ENCODE data around the gene PATJ. TPM values are rescaled to one million over a fixed set of nuclear protein-coding genes. Genes with fewer than 3 reads are reported as not detected.
"Not testable (repeated sequence)": the region's sequence is repeated elsewhere in the genome, so short reads cannot be mapped to it uniquely, and the experiment has no call there.

PATJ gene
- total RNA-seq, 1 donor from 2014 or later, result 10.7 TPM

GRCh38 chr1:62209931-62210595, 467.8 kb downstream of the PATJ start:
- no peak for DNase-seq (ENCODE audit: low spot score)

DNA sequence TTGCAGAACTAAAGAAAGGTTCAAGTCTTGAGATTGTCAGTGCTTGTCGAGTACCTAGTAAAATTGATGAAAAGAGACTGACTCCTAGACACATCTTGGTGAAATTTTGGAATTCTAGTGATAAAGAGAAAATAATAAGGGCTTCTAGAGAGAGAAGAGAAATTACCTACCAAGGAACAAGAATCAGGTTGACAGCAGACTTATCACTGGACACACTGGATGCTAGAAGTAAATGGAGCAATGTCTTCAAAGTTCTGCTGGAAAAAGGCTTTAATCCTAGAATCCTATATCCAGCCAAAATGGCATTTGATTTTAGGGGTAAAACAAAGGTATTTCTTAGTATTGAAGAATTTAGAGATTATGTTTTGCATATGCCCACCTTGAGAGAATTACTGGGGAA, 468.7 kb downstream of the PATJ start:
- TF ChIP-seq, protein P1, sequence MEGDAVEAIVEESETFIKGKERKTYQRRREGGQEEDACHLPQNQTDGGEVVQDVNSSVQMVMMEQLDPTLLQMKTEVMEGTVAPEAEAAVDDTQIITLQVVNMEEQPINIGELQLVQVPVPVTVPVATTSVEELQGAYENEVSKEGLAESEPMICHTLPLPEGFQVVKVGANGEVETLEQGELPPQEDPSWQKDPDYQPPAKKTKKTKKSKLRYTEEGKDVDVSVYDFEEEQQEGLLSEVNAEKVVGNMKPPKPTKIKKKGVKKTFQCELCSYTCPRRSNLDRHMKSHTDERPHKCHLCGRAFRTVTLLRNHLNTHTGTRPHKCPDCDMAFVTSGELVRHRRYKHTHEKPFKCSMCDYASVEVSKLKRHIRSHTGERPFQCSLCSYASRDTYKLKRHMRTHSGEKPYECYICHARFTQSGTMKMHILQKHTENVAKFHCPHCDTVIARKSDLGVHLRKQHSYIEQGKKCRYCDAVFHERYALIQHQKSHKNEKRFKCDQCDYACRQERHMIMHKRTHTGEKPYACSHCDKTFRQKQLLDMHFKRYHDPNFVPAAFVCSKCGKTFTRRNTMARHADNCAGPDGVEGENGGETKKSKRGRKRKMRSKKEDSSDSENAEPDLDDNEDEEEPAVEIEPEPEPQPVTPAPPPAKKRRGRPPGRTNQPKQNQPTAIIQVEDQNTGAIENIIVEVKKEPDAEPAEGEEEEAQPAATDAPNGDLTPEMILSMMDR (IDR thresholded peaks at IDR 0.05), result no peak
- DNase-seq (ENCODE audit: low spot score), result no peak
- H3K27ac Mint-ChIP-seq (ENCODE audit: unreplicated experiment), result no peak overlapping the region
- H3K36me3 Mint-ChIP-seq (ENCODE audit: low read depth), result peaks cover 19% of the 10 kb centered on the region
- no peaks in the 10 kb centered on the region for H3K27me3 Mint-ChIP-seq (ENCODE audit: low read depth)
- peaks cover 7% of the 10 kb centered on the region for H3K4me1 Mint-ChIP-seq (ENCODE audit: low read depth)
- no peak overlapping the region for H3K4me3 Mint-ChIP-seq (ENCODE audit: unreplicated experiment)
- peaks cover 33% of the 10 kb centered on the region for H3K9me3 Mint-ChIP-seq (ENCODE audit: low read depth)

More at GRCh38 chr1:62209931-62210595, 467.8 kb downstream of the PATJ start:
- peaks cover 33% of the 10 kb centered on the region for H3K9me3 Mint-ChIP-seq (ENCODE audit: low read depth)
- H3K4me3 Mint-ChIP-seq (ENCODE audit: unreplicated experiment), result no peak overlapping the region
- TF ChIP-seq, protein P1 (IDR thresholded peaks at IDR 0.05), result no peak
- peaks cover 19% of the 10 kb centered on the region for H3K36me3 Mint-ChIP-seq (ENCODE audit: low read depth)
- peaks cover 7% of the 10 kb centered on the region for H3K4me1 Mint-ChIP-seq (ENCODE audit: low read depth)
- H3K27me3 Mint-ChIP-seq (ENCODE audit: low read depth), result no peaks in the 10 kb centered on the region
- H3K27ac Mint-ChIP-seq (ENCODE audit: unreplicated experiment), result peak overlapping the region; percentile 38

DNA sequence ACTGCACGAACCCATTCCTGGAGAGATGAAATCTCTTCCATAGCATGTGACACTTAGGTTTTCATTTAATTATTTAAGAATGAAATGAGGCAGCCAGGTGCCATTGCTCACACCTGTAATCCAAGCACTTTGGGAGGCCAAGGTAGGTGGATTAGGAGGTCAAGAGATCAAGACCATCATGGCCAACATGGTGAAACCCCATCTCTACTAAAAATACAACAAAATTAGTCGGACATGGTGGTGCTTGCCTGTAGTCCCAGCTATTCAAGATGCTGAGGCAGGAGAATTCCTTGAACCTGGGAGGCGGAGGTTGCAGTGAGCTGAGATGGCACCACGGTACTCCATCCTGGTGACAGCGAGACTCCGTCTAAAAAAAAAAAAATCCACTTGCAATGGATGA, 470.1 kb downstream of the PATJ start:
- Mint-ChIP-seq H3K36me3 (ENCODE audit: low read depth) (peaks cover 11% of the 10 kb centered on the region), H3K27me3 (ENCODE audit: low read depth) (no peaks in the 10 kb centered on the region), H3K4me1 (ENCODE audit: low read depth) (peaks cover 7% of the 10 kb centered on the region), H3K9me3 (ENCODE audit: low read depth) (peaks cover 24% of the 10 kb centered on the region), H3K4me3 (ENCODE audit: unreplicated experiment) (no peak overlapping the region), H3K27ac (ENCODE audit: unreplicated experiment) (no peak overlapping the region)
- TF ChIP-seq, protein P1 (IDR thresholded peaks at IDR 0.05), result no peak
- DNase-seq (ENCODE audit: low spot score), result no peak

- Mint-ChIP-seq H3K4me3 (ENCODE audit: unreplicated experiment) (no peak overlapping the region), H3K27me3 (ENCODE audit: low read depth) (no peaks in the 10 kb centered on the region), H3K9me3 (ENCODE audit: low read depth) (peaks cover 23% of the 10 kb centered on the region), H3K4me1 (ENCODE audit: low read depth) (peaks cover 7% of the 10 kb centered on the region), H3K27ac (ENCODE audit: unreplicated experiment) (no peak overlapping the region), H3K36me3 (ENCODE audit: low read depth) (peaks cover 11% of the 10 kb centered on the region)
- TF ChIP-seq, protein P1 (IDR thresholded peaks at IDR 0.05), result no peak
- no peak for DNase-seq (ENCODE audit: low spot score)
These were observed 471.0 kb downstream of the PATJ start for GRCh38 chr1:62213075-62213914.

- H3K27ac Mint-ChIP-seq (ENCODE audit: unreplicated experiment), result peak overlapping the region; percentile 33
- H3K4me3 Mint-ChIP-seq (ENCODE audit: unreplicated experiment), result no peak overlapping the region
- no peaks in the 10 kb centered on the region for H3K27me3 Mint-ChIP-seq (ENCODE audit: low read depth)
- no peak for DNase-seq (ENCODE audit: low spot score)
- H3K9me3 Mint-ChIP-seq (ENCODE audit: low read depth), result peaks cover 2% of the 10 kb centered on the region
- H3K4me1 Mint-ChIP-seq (ENCODE audit: low read depth), result peaks cover 6% of the 10 kb centered on the region
- TF ChIP-seq, protein P1 (IDR thresholded peaks at IDR 0.05), result no peak
- no peaks in the 10 kb centered on the region for H3K36me3 Mint-ChIP-seq (ENCODE audit: low read depth)
These were observed 476.3 kb downstream of the PATJ start for GRCh38 chr1:62218604-62219003.

DNA sequence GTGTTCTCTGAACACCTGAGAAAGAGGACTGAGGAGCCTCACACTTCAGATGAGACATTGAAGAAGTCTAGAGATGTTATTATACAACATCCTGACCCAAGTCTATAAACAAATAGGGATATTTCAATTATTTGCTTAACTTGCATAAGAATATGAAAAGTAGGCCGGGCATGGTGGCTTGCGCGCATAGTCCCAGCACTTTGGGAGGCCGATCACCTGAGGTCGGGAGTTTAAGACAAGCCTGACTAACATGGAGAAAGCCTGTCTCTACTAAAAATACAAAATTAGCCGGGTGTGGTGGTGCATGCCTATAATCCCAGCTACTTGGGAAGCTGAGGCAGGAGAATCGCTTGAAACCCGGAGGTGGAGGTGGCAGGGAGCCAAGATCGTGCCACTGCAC, 478.2 kb downstream of the PATJ start:
- H3K36me3 Mint-ChIP-seq (ENCODE audit: low read depth); H3K4me1 Mint-ChIP-seq (ENCODE audit: low read depth); H3K4me3 Mint-ChIP-seq (ENCODE audit: unreplicated experiment); H3K27me3 Mint-ChIP-seq (ENCODE audit: low read depth); H3K9me3 Mint-ChIP-seq (ENCODE audit: low read depth); H3K27ac Mint-ChIP-seq (ENCODE audit: unreplicated experiment); DNase-seq (ENCODE audit: low spot score): not testable (repeated sequence)
